Panc1 (cell line): ENCODE data around the gene PGLYRP3.

Experiments
- POLR2AphosphoS5 ChIP-seq: IDR thresholded peaks from 2 replicates; pipeline ENCODE4 v1.6.1; 2012; ENCODE audit warnings: mild to moderate bottlenecking, low read depth, low read length, moderate library complexity
- TCF7L2 ChIP-seq: IDR thresholded peaks from 2 replicates; pipeline ENCODE4 v1.6.1; 2011; ENCODE audit warnings: mild to moderate bottlenecking, low read depth, low read length, inconsistent platforms
- TF ChIP-seq, protein P1 (sequence below): fragments of 450-650 bp; IDR thresholded peaks from 2 replicates; pipeline ENCODE4 v1.5.1; 2017; ENCODE audit warnings: mild to moderate bottlenecking

DNA sequence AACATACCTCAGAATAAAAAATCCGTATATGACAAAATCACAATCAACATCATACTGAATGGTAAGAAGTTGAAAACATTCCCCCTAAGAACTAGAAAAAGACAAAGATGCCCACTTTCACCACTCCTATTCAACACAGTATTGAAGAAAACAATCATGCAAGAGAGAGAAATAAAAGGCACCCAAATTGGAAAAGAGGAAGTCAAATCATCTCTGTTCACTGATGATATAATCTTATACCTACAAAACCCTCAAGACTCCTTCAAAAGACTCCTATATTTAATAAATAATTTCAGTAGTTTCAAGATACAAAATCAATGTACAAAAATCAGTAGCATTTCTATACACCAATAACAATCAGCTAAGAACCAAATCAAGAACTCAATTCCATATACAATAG is 21.1 kb upstream of the PGLYRP3 start:
- TF ChIP-seq, protein P1, sequence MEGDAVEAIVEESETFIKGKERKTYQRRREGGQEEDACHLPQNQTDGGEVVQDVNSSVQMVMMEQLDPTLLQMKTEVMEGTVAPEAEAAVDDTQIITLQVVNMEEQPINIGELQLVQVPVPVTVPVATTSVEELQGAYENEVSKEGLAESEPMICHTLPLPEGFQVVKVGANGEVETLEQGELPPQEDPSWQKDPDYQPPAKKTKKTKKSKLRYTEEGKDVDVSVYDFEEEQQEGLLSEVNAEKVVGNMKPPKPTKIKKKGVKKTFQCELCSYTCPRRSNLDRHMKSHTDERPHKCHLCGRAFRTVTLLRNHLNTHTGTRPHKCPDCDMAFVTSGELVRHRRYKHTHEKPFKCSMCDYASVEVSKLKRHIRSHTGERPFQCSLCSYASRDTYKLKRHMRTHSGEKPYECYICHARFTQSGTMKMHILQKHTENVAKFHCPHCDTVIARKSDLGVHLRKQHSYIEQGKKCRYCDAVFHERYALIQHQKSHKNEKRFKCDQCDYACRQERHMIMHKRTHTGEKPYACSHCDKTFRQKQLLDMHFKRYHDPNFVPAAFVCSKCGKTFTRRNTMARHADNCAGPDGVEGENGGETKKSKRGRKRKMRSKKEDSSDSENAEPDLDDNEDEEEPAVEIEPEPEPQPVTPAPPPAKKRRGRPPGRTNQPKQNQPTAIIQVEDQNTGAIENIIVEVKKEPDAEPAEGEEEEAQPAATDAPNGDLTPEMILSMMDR, result no peak
- no peak for TF ChIP-seq TCF7L2
- no peak for TF ChIP-seq POLR2AphosphoS5
